ENCODE data around the gene GXYLT1.
A peak's percentile ranks its signal among the peaks of the same experiment; 100 is the strongest.
"Not testable (repeated sequence)": the region's sequence is repeated elsewhere in the genome, so short reads cannot be mapped to it uniquely, and the experiment has no call there.

GXYLT1 gene

GRCh38 chr12:42143452-42144157, 1.1 kb downstream of the GXYLT1 start:
- DNase-seq, result no peak

DNA sequence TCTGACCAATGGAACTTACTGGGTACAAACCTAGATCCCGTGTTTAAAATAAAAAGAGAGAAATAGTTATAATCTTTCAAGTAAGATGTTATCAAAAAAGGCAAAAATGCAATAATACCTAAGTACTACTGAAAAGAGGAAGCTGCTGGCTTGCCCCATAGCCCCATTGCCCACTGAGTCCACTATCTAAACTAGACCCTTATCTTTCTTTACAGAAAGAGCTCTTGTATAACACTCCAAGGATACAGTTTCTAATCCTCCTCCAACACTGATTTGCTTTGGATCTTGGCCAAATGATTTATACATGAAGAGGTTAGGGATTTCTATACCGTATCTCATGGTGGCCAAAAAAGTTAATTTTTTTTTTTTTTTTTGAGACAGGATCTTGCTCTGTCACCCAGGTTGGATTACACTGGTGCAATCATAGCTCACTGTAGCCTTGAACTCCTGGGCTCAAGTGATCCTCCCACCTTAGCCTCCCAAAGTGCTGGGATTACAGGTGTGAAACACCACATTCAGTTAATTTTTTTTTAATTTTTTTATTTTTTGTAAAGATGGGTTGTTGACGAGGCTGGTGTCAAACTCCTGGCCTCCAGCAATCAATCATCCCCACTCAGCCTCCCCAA, 2.6 kb downstream of the GXYLT1 start:
- no peak for DNase-seq

DNA sequence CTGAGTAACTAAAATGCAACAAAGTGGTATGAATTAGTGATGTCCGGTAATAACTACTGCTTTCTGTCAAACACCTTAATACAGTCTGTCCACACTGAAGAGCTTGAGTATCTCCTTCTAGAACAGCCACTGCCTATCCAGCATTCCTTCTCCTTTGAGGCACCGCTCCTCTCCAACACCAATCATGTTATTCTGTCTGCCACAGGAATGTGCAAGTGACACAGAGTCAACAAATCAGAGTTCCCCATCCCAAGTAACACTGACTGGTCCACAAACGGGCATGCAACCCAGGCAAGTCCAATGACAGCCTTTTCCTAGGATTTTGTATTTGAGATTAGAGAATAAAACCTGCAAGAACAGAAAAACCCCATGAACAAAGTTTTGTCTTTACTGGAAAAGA, 3.8 kb downstream of the GXYLT1 start:
- DNase-seq, result no peak

DNA sequence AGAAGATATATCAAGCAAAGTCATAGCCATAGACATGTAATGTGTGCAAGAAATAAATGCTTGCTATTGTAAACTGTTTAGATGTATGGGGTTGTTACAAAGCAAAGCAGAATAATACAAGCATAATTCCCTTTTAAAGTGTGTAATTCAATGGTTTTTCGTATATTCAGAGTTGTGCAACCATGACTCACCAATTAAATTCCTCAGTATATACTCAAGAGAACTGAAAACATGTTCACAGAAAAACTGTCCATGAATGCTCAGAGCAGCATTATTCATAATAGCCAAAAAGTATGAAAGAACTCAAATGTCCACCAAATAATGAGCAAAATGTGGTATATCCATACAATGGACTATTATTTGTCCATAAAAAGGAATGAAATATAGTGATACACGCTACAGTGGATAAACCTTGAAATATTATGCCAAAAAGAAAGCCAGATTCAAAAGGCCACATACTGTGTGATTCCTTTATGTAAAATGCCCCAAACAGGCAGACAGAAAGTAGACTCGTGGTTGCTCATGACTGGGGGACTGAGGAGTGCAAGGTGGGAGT, 9.3 kb downstream of the GXYLT1 start:
- no peak for DNase-seq

GRCh38 chr12:42130672-42131402, 13.8 kb downstream of the GXYLT1 start:
- DNase-seq, result no peak

- DNase-seq, result no peak
Observed at GRCh38 chr12:42129595-42130204, 15.0 kb downstream of the GXYLT1 start.

DNA sequence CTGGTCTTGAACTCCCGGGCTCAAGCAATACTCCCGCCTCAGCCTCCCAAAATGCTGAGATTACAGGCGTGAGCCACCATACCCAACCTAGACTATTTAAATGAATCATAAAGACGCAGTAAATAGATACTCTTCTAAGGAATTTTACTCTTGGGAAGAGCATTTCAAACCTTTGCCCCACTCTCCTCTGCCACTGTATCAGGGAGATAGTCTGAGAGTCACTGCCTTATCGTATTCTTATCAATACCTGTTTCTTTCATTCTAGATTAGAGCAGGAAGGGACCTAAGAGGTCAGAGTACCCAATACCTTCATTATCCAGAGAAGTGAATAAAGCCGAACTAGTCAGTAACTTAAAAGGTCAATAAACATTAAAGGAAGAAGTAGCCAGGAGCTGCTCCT, 15.8 kb downstream of the GXYLT1 start:
- no peak for DNase-seq

DNA sequence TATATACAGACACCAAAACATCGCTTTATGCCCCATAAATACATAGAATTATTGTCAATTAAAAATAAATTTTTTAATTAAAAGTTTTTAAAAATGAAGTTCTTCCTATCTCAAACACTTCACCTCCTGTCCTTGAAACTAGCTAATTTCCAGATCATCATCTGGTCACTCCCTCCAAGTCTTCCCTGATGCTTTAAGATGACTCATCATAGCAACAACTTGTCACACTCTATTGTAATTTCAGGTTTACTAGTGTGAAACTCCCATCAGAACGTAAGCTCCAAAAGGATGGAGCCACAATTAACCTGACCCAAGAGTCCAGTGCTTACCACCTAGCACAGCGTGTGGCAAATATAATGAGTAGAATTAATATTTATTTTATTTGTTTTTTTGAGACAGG, 16.3 kb downstream of the GXYLT1 start:
- DNase-seq, result no peak

DNA sequence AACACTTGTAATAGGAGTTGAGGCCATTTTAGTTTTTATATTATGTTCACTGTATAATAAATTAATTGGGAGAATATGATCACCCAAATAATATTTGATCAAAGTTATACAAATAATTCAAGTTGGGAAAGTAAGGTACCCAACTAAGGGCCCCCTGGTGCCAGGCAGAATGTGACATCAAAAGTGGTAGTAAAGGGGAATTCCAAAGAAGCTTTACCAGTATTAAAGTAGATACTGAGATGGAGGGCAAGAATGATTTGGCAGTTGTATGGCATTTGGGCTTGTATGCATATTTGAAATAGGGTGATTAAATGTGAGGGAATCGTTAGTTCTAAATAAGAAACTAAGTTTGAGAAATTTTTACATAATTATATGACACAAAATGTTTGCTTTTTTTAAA, 17.7 kb downstream of the GXYLT1 start:
- no peak for DNase-seq

- no peak for DNase-seq
Observed at GRCh38 chr12:42125388-42125767, 19.3 kb downstream of the GXYLT1 start.

DNA sequence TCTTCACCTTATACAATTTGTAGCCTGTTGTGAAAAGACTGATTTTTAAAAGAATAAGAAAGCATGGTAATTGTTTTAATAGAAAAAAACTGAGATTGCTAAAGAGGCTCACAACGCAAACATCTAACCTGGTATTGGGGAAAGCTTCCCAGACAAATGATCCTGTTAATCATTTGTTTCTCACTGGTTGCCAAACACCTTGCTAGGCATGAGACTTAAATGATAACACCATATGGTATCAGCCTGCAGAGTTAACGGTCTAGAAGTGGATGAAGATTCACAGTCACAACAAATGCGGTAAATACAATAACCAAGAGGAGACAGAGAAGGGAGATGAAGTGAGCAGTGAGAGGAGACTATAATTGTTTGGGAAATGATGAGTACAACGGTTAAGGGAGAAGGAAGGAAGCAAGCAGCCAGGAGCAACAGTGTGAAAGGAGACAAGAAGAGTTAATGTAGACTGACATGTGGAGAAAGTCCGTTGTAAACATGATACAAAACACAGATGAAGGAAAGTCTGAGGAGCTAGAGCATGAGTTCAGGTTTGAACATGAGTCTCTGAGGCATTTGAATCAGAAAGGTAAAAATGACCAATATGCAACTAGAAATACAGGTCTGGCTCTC, 19.8 kb downstream of the GXYLT1 start:
- no peak for DNase-seq

DNA sequence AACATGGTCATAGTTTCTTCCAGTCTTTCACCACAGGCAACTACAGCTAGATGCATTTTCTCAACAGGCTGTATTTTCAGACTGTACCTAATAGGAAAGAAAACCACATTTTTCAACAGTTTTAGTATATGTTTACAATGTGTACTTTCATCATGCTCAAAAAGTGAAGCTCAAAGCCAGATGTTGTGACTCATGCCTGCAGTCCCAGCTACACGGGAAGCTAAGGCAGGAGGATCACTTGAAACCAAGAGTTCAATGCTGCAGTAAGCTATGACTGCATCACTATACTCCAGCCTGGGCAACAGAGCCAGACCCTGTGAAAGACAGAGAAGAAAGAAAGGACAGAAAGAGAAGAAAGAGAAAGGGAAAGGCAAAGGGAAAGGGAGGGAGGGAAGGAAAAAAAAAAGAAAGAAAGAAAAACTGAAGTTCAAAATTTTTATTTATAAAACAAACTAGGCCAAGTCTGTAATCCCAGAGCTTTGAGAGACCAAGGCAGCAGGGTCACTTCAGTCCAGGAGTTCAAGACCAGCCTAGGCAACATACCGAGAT, 25.5 kb downstream of the GXYLT1 start:
- DNase-seq, result no peak

DNA sequence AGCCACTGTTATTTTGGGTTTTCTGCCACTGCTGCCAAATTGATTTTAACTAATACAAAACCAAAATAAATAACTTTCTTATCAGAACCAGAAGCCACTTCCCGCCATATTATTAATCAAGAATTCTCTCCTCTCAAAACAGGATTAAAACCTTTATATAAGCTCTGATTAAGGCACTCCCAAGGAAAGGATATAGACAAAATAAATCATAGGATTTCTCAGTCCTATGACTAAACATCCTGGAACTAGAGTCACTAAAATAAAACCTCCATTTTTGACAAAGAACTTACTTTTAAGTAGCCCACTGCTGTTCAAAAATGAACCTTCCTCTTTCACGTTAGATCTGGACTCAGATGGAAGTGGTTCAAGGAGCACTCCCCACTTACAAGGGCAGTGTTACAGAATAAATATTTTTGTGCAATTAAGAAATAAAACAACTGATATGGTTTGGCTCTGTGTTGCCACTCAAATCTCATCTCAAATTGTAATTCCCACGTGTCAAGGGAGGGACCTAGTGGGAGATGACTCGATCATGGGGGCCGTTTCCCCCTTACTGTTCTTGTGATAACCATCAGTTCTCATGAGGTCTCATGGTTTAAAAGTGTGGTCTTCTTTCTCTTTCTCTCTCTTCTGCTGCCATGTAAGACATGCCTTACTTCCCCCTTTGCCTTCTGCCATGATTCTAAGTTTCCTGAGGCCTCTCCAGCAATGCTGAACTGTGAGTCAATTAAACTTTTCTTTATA, 26.4 kb downstream of the GXYLT1 start:
- no peak for DNase-seq

DNA sequence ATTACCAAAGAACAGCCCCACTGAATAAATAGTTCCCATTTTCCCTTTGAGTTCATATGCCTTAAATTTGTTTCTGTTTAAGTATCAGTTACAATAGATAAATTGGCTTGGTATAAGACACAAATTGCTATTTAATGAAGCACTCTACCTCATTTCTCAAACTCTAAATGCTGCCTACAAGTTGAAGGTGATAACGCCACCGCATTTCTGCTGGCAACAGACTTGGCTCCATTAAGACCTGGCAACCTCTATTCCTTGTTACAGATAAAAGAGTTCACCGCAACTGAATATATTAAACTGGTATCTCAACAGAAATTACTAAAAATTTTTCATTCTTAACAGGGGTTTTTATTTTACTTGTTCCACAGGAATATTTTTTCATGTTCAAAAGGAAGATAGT, 35.6 kb downstream of the GXYLT1 start:
- DNase-seq, result no peak

GRCh38 chr12:42106791-42107190, 37.9 kb downstream of the GXYLT1 start:
- DNase-seq, result not testable (repeated sequence)

DNA sequence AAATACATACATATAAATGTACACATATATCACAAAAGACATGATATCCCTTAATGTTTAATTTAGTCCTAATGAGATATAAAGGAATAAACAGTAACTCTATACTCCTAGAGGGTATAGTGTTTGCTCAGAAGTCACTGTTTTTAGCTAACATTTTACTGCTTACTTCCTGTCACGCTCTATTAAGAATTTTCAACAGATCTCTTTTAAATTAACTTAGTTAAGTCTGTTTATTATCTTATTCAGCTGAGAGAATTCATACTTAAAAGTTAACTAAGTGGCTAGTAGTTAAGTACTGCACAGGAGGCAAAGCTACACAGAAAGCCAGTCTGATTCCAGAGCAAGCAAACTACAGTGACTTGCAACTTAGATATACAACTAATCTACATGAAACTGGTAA, 39.9 kb downstream of the GXYLT1 start:
- DNase-seq, result no peak

GRCh38 chr12:42104087-42104486, 40.6 kb downstream of the GXYLT1 start:
- no peak for DNase-seq

DNA sequence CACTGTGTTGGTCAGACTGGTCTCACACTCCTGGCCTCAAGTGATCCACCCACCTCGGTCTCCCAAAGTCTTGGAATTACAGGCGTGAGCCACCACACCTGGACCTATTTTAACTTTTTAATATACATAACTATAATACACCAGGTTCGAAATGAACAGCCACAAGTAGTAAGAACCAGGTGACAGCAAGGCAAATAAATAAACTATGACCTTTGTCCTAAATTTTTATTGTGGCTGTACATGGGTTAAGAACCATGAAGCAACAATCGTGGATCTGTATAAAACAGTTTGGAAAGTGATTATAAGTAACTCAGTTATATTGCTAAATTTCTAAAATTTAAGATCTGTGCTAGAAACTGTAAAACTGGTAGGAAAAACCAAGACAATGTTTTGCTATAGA, 41.5 kb downstream of the GXYLT1 start:
- no peak for DNase-seq

- no peak for DNase-seq
Observed at GRCh38 chr12:42102720-42103119, 42.0 kb downstream of the GXYLT1 start.

GRCh38 chr12:42099433-42099832, 45.2 kb downstream of the GXYLT1 start:
- DNase-seq, result no peak

DNA sequence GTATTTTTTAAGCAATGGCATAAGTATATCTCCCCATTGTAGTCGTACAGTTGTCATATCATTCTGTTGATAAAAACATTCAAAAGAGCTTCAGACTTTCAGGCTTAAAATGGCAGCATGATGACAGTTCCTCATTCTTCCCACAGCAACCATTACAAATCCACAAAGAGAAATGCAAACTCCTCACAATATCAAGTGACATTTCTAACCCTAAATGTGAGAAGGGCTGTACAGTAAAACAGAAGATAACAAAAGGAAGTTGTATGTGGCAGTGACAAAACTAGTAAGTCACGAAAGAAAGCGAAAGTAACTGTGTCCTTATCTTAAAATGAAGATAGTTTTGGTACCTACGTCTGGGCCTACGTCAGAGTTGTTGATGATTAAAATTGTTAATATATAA, 46.7 kb downstream of the GXYLT1 start:
- no peak for DNase-seq

GRCh38 chr12:42094277-42094676, 50.4 kb downstream of the GXYLT1 start:
- peak; percentile 8 for DNase-seq

All from activated gamma-delta T cell treated with Interleukin-2 at 50 U/mL for 16 hours (primary cell).